Panc1 (cell line): ENCODE results near the gene SH3BP5L. TPM values are rescaled to one million over a fixed set of nuclear protein-coding genes. Genes with fewer than 3 reads are reported as not detected.

Source experiments
- ATAC-seq: fragments of 200-7000 bp; cut with Tn5 transposase; 2 replicates; pipeline ENCODE4 v1.9.1; 2020; ENCODE audit warnings: mild to moderate bottlenecking, moderate library complexity
- BruUV-seq: library from RNA; stranded (reverse); fragments of 400-500 nt; replicated peaks from 2 replicates; lab custom pipeline; 2021; lab: Mats Ljungman, UMichigan
- CTCF ChIA-PET: fragments of 300-600 bp; sonication (Branson Sonifier 250); formaldehyde crosslinking; loops from one replicate; lab custom pipeline; 2022; ENCODE audit warnings: antibody characterized with exemption; lab: Charles Lee
- POLR2A ChIA-PET: fragments of 300-600 bp; sonication (Branson Sonifier 250); formaldehyde crosslinking; loops from one replicate; lab custom pipeline; 2022; ENCODE audit warnings: antibody characterized with exemption; lab: Charles Lee
- DNase-seq: peaks from one replicate; pipeline ENCODE4 v3.0.0-alpha.2; 2010; ENCODE audit warnings: low read depth, low spot score
- H3K27ac ChIP-seq: 2 replicates; pipeline ENCODE4 v1.5.1; 2011; ENCODE audit warnings: mild to moderate bottlenecking, low read length, inconsistent platforms
- H3K27me3 ChIP-seq: fragments of 200-500 bp; sonication (Bioruptor generic); 2 replicates; pipeline ENCODE4 v1.6.0; 2014; ENCODE audit warnings: low read length, inconsistent platforms; ENCODE audit not compliant: control insufficient read depth, insufficient read depth
- H3K36me3 ChIP-seq: fragments of 200-500 bp; sonication (Bioruptor generic); 2 replicates; pipeline ENCODE4 v1.5.1; 2014; ENCODE audit warnings: inconsistent platforms, mild to moderate bottlenecking, low read length, moderate library complexity; ENCODE audit not compliant: control insufficient read depth, insufficient read depth
- H3K4me1 ChIP-seq: 2 replicates; pipeline ENCODE4 v1.5.1; 2011; ENCODE audit warnings: inconsistent platforms, mild to moderate bottlenecking, low read length, moderate library complexity; ENCODE audit not compliant: control insufficient read depth, insufficient read depth
- H3K4me3 ChIP-seq, 2 experiments: 2 replicates each; pipeline ENCODE4 v1.5.1; 2011 to 2012; ENCODE audit warnings: low read depth in 2 of 2, low read length in 2 of 2, mild to moderate bottlenecking in 2 of 2, inconsistent platforms in 1 of 2, moderate library complexity in 1 of 2
- H3K9me3 ChIP-seq: fragments of 200-500 bp; sonication (Bioruptor generic); 2 replicates; pipeline ENCODE4 v1.5.1; 2014; ENCODE audit warnings: low read depth, mild to moderate bottlenecking, inconsistent platforms, low read length, moderate library complexity; ENCODE audit not compliant: control insufficient read depth, insufficient read depth
- CTCF ChIP-seq: fragments of 450-650 bp; IDR thresholded peaks from 2 replicates; pipeline ENCODE4 v1.5.1; 2017; ENCODE audit warnings: mild to moderate bottlenecking
- POLR2AphosphoS5 ChIP-seq: IDR thresholded peaks from 2 replicates; pipeline ENCODE4 v1.6.1; 2012; ENCODE audit warnings: mild to moderate bottlenecking, low read depth, low read length, moderate library complexity
- REST ChIP-seq, 2 experiments: IDR thresholded peaks; 2 replicates each; pipeline ENCODE4 v1.6.1; 2011 to 2012; ENCODE audit warnings: low read depth in 2 of 2, control low read depth in 1 of 2, low read length in 1 of 2, mild to moderate bottlenecking in 1 of 2, moderate library complexity in 1 of 2; ENCODE audit not compliant: insufficient read depth in 1 of 2
- SIN3A ChIP-seq: IDR thresholded peaks from 2 replicates; pipeline ENCODE4 v1.6.1; 2012; ENCODE audit warnings: low read depth, mild to moderate bottlenecking, low read length, moderate library complexity, borderline replicate concordance; ENCODE audit not compliant: insufficient read depth
- TCF7L2 ChIP-seq: IDR thresholded peaks from 2 replicates; pipeline ENCODE4 v1.6.1; 2011; ENCODE audit warnings: mild to moderate bottlenecking, low read depth, low read length, inconsistent platforms
- in situ Hi-C: cut with HindIII; loops from 2 replicates; pipeline ENCODE4 v1.10.0; 2016; ENCODE audit warnings: low sequenced_read_pairs, low pct_unique_long_range_greater_than_20kb
- intact Hi-C: fragments of 100-400 bp; cut with micrococcal nuclease; formaldehyde crosslinking; loops from one replicate; pipeline ENCODE4 v1.10.0; 2022; ENCODE audit not compliant: unreplicated experiment
- total RNA-seq: library from RNA; stranded (reverse); gene quantifications from one replicate; pipeline ENCODE4 v1.2.1, GENCODE V29; 2021; ENCODE audit not compliant: unreplicated experiment

SH3BP5L gene
- total RNA-seq, 1 experiment from 2014 or later, result 23.9 TPM

GRCh38 chr1:248855580-248855979 lies 29.9 kb upstream of the SH3BP5L start:
- TF ChIP-seq REST (IDR thresholded peaks at IDR 0.05; ENCODE audit: insufficient read depth in 1 of 2, low read depth in 2 of 2, low read length in 1 of 2) (no peak), POLR2AphosphoS5 (no peak), TCF7L2 (no peak), CTCF (no peak), SIN3A (no peak)
- CTCF ChIA-PET, result no interaction called here
- no peak overlapping the region for H3K4me3 ChIP-seq
- H3K36me3 ChIP-seq, result peaks cover 3% of the 10 kb centered on the region
- in situ Hi-C loops, result no loop called here
- H3K27ac ChIP-seq, result no peak overlapping the region
- H3K27me3 ChIP-seq, result no peaks in the 10 kb centered on the region
- H3K4me1 ChIP-seq, result peaks cover 13% of the 10 kb centered on the region
- intact Hi-C loops, result no loop called here
- ATAC-seq (no peak), DNase-seq (no peak)
- POLR2A ChIA-PET, result no interaction called here
- no peaks in the 10 kb centered on the region for H3K9me3 ChIP-seq
- no TSS peak for BruUV-seq

- DNase-seq (no peak), ATAC-seq (no peak)
- no peaks in the 10 kb centered on the region for H3K9me3 ChIP-seq
- intact Hi-C loops (no loop called here), in situ Hi-C loops (no loop called here)
- ChIA-PET POLR2A (no interaction called here), CTCF (no interaction called here)
- H3K4me1 ChIP-seq, result peaks cover 12% of the 10 kb centered on the region
- no peak overlapping the region for H3K4me3 ChIP-seq
- no TSS peak for BruUV-seq
- H3K27ac ChIP-seq, result no peak overlapping the region
- TF ChIP-seq POLR2AphosphoS5 (no peak), REST (IDR thresholded peaks at IDR 0.05; ENCODE audit: insufficient read depth in 1 of 2, low read depth in 2 of 2, low read length in 1 of 2) (no peak), SIN3A (no peak), TCF7L2 (no peak), CTCF (no peak)
- H3K36me3 ChIP-seq, result peaks cover 3% of the 10 kb centered on the region
- no peaks in the 10 kb centered on the region for H3K27me3 ChIP-seq
Observed at GRCh38 chr1:248853663-248854375, 28.1 kb upstream of the SH3BP5L start.
